ENCODE results near the gene SERPINB6.

- no peak for TF ChIP-seq CTCF (IDR thresholded peaks at IDR 0.05)
- TF ChIP-seq POLR2A (IDR thresholded peaks at IDR 0.05): no peak
These were observed 31.9 kb downstream of the SERPINB6 start for GRCh38 chr6:2939315-2940009.
